NCI-H748 (cell line): ENCODE results near the gene TTLL13.
A peak's percentile ranks its signal among the peaks of the same experiment; 100 is the strongest.

Experiments used
- DNase-seq: peaks from one replicate; lab custom pipeline; 2025; ENCODE audit not compliant: unreplicated experiment; lab: John Stamatoyannopoulos, UW

The TTLL13 gene

DNA sequence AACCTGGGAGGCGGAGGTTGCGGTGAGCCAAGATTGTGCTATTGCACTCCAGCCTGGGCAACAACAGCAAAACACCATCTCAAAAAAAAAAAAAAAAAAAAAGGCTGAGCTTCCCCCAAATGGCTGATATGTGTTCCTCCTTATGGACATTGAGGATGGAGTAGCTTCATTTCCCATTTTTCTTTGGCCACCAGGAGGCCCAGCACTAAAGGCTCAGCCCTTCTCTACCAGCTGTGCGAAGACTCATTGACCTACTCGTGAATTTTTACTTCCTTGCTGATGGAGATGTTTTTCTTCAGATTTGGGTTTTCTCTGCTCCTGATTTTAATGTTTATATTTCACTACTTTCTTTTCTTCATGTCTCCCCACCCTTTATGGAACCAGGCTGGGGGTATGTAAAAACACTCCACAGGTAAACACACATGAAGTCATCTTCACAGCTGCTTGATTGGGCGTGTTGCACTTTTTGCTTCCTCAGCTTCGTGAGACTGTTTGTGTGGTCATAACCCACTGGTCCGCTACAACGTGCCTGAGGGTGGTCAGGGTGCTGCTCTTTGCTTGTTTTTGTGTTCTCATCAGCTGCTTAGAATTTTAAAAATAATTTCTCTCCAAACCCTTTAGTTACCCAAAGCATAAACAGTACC, 34.7 kb upstream of the TTLL13 start:
- DNase-seq = no peak

DNA sequence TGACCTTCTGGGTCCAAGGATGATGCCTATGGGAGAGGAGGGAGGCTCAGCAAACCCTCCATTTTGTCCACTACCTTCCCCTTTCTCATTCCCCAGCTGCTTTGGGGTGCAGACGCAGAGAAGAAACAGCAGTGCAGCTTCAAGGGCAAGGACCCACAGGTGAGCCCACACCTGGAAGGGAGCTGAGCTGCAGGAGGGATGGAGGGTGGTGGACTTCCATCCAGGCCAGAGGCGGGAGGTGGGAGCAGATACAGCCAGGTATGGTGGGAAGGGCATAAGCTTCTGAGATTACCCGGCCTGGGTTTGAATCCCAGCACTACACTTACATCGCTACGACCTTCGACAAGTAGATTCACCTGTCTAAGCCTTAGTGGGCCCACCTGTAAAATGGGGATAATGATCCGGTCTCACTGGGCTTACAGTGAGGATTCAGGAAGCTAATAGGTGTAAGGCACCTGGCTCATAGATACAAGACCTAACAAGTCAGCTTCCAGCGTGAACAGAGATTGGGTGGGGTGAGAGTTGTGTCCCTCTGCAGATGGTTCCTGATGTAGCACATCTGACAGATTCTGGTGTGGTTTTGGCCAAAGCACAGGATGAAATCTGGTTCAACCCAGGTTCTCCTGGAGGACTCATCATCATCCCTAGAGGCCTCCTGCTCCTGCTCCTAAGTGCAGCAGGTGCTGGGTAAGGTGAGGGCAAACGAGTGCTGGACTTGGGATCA, 31.5 kb upstream of the TTLL13 start:
- DNase-seq = no peak

- peak; percentile 4 for DNase-seq
Observed at GRCh38 chr15:90219421-90220141, 29.8 kb upstream of the TTLL13 start.

GRCh38 chr15:90221246-90221900, 28.0 kb upstream of the TTLL13 start:
- peak; percentile 60 for DNase-seq

- no peak for DNase-seq
Observed at GRCh38 chr15:90222547-90222946, 26.8 kb upstream of the TTLL13 start.

GRCh38 chr15:90223441-90224165, 25.8 kb upstream of the TTLL13 start:
- no peak for DNase-seq

DNA sequence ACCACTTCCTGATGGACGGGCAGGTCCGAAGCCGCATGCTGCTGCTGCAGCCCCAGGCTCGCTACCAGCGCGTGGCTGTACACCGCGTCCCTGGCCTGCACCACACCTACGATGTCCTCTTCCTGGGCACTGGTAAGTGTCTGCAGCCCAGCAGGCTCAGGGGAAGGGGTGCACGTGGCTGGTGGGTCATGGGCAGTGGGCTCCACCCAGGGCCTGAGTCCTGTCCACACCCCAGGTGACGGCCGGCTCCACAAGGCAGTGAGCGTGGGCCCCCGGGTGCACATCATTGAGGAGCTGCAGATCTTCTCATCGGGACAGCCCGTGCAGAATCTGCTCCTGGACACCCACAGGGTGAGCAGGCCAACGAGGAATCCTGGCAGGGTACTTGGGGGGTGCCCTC, 24.3 kb upstream of the TTLL13 start:
- DNase-seq = no peak

DNA sequence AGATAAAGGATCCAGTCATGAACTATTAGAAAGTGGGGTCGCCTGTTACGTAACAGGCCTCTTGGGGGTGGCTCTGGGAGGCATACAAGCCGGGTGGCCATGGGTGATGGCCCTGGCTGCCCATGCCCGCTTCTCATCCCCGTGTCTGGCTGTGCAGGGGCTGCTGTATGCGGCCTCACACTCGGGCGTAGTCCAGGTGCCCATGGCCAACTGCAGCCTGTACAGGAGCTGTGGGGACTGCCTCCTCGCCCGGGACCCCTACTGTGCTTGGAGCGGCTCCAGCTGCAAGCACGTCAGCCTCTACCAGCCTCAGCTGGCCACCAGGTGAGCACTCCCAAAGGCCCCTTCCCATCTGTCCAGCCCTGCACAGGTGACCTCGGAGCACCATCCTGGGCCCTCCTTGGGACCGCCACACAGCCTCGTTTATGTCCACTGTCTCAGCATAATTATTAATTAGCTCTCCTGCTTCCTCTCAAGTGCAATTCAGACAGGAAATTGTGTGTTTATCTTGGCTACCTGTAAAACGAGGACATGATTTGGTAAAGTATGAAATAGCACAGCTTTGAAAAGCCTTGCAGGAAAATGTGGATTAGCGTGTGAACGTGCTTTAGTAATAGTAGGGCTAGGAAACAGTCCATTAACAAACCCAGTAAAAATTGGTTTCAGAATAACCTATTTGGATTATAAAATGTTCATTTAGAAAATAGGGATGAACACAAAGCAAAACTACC, 23.7 kb upstream of the TTLL13 start:
- peak; percentile 70 for DNase-seq

- no peak for DNase-seq
Observed at GRCh38 chr15:90227336-90227735, 22.0 kb upstream of the TTLL13 start.

DNA sequence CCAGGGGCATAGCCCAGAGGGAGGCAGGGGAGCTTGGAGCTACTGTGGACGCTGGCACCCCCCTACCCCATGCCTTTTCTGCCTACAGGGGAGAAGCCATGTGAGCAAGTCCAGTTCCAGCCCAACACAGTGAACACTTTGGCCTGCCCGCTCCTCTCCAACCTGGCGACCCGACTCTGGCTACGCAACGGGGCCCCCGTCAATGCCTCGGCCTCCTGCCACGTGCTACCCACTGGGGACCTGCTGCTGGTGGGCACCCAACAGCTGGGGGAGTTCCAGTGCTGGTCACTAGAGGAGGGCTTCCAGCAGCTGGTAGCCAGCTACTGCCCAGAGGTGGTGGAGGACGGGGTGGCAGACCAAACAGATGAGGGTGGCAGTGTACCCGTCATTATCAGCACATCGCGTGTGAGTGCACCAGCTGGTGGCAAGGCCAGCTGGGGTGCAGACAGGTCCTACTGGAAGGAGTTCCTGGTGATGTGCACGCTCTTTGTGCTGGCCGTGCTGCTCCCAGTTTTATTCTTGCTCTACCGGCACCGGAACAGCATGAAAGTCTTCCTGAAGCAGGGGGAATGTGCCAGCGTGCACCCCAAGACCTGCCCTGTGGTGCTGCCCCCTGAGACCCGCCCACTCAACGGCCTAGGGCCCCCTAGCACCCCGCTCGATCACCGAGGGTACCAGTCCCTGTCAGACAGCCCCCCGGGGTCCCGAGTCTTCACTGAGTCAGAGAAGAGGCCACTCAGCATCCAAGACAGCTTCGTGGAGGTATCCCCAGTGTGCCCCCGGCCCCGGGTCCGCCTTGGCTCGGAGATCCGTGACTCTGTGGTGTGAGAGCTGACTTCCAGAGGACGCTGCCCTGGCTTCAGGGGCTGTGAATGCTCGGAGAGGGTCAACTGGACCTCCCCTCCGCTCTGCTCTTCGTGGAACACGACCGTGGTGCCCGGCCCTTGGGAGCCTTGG, 21.3 kb upstream of the TTLL13 start:
- no peak for DNase-seq

DNA sequence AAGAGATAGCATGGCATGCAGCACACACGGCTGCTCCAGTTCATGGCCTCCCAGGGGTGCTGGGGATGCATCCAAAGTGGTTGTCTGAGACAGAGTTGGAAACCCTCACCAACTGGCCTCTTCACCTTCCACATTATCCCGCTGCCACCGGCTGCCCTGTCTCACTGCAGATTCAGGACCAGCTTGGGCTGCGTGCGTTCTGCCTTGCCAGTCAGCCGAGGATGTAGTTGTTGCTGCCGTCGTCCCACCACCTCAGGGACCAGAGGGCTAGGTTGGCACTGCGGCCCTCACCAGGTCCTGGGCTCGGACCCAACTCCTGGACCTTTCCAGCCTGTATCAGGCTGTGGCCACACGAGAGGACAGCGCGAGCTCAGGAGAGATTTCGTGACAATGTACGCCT, 20.4 kb upstream of the TTLL13 start:
- DNase-seq = no peak

DNA sequence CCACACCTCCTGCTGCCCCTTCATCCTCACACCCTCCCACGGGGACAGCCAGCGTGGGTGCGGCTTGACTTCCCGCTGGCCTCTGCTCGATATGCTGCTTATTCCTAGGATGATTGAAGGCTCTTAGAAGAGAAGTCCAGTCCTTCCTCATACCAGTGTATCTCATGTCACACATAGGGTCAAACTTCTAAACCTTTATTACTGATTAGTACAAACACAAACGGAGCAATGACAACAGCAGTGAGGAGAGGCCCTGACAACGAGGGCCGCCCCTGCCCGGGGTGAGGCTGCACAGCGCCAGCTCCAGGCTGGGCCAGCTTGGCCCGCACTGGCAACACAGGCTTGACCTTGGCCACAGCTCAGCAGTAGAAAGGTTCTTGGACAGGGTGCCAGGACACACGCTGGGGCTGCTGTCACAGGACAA, 19.3 kb upstream of the TTLL13 start:
- DNase-seq = no peak

GRCh38 chr15:90230610-90231009, 18.7 kb upstream of the TTLL13 start:
- no peak for DNase-seq

- DNase-seq = no peak
Observed at GRCh38 chr15:90231028-90232017, 18.0 kb upstream of the TTLL13 start.

DNA sequence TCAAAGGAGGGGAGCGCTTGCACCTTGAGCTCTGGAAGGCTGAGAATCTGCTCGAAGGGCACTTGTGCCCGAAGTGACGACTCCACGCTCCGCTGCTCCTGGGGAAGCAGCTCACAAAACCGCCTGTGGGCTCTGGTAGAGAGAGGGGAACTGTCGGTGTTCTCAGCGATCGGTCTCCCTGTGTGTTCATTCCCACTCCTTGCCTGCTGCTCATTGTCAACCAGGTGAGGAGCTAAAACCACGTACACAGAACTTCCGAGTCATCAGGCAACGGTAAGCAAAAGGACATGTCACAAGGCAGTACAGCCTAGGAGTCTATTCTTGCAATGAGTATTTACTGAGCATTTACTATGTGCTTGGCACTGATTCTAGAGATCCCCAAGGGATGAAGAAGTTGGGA, 17.2 kb upstream of the TTLL13 start:
- DNase-seq = no peak

DNA sequence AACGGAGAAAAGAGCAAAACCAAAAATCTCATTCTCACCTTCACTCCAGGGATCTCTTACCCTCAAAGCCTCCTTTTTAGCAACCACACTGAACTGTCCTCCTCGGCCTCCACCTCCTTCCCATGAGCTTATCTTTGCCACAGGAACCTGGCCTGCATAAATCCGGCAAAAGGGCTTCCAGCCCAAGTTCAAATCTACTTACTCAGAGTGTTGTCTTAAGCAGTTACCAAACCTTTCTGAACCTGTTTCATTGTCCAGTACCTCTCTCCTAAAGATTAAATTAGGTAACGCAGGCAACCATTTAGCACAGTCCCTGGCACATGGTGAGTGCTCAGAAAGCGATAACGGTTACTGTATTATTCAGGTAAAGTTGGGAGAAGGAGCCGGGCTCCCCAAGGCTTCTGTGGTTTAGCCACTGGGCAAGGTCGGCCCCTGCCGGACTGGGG, 16.4 kb upstream of the TTLL13 start:
- no peak for DNase-seq

DNA sequence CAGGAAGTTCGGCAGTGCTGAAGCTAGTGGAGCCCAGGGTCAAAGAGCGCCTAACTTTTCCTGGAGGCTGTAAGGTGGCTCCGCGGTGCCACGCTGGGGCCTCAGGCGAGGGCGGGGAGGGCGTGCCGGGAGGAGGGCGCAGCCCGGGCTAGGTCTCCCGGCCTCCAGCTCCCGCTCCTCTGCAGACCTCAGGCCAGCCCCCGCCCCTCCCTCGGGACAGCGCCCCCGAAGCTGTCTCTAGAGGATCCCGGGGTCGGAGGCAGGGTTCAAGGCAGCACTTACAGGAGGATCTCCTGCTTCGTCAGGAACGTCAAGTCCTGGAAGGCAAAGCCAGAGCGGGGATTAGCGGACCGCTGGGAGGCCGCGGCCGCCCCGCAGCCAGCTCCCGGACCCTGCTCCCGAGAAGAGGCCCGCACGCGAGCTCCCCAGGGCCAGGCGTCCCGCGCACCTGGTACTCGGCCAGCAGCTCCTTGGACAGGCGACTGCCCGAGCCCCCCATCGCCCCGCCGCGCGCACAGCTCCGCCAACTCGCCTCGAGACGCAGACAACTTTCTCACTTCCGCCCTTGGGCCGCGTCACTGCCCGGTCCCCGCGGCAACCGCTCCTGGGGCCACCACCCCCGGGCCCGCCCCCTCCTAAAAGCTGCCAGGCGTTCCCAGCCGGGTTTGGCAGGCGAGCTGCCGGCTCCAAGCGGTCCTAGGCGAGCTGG, 15.8 kb upstream of the TTLL13 start, which contains the start of gene CIB1:
Gene CIB1 (minus strand): TSS at position 555 of the 709 bp plus-strand sequence. CDS start 56 bp downstream, at position 499.
- DNase-seq = peak; percentile 89
